Esophagus (tissue), 2 donors: ENCODE data around the gene CNNM1. TPM values are rescaled to one million over a fixed set of nuclear protein-coding genes. Genes with fewer than 3 reads are reported as not detected.

Experiments used
- H3K27ac ChIP-seq, 2 donors: one replicate each; pipeline ENCODE4 v1.5.1; 2013; ENCODE audit warnings: low read depth in 2 of 2, mild to moderate bottlenecking in 2 of 2, inconsistent platforms in 1 of 2, low read length in 1 of 2, moderate library complexity in 1 of 2
- H3K27me3 ChIP-seq, 2 donors: one replicate each; pipeline ENCODE4 v1.6.1; 2013; ENCODE audit warnings: low read length in 2 of 2, control low read depth in 1 of 2, mild to moderate bottlenecking in 1 of 2; ENCODE audit not compliant: insufficient read depth in 2 of 2, control insufficient read depth in 1 of 2
- H3K36me3 ChIP-seq, 2 donors: one replicate each; pipeline ENCODE4 v1.6.1; 2013; ENCODE audit warnings: low read length in 1 of 2; ENCODE audit not compliant: control insufficient read depth in 2 of 2, insufficient read depth in 2 of 2
- H3K4me1 ChIP-seq, 2 donors: one replicate each; pipeline ENCODE4 v1.6.1; 2013; ENCODE audit warnings: low read length in 1 of 2; ENCODE audit not compliant: control insufficient read depth in 2 of 2, insufficient read depth in 2 of 2
- H3K4me3 ChIP-seq, 2 donors: one replicate each; pipeline ENCODE4 v1.5.1; 2013; ENCODE audit warnings: low read length in 2 of 2, mild to moderate bottlenecking in 2 of 2, low read depth in 1 of 2, moderate library complexity in 1 of 2
- H3K9me3 ChIP-seq, 2 donors: one replicate each; pipeline ENCODE4 v1.6.1; 2013; ENCODE audit warnings: mild to moderate bottlenecking in 2 of 2, low read depth in 1 of 2, low read length in 1 of 2, moderate library complexity in 1 of 2; ENCODE audit not compliant: control insufficient read depth in 2 of 2, insufficient read depth in 1 of 2
- WGBS, 2 donors: extraction: QIAGEN DNeasy Blood & Tissue Kit; methylation state at CpG; one replicate each; pipeline ENCODE4 v1.1.7; 2013; 5-methylcytosine and 5-hydroxymethylcytosine counted together
- polyA plus RNA-seq, 2 donors: library from polyadenylated mRNA; stranded (reverse); fragments of 200-250 nt; gene quantifications; one replicate each; pipeline ENCODE4 v1.2.3, GENCODE V29; 2013
- donor health status: healthy with polysubstance abuse.
- donor health status: Bipolar disorder and iron deficiency.

The CNNM1 gene
- polyA plus RNA-seq, 2 donors: 0.61 to 0.81 TPM

DNA sequence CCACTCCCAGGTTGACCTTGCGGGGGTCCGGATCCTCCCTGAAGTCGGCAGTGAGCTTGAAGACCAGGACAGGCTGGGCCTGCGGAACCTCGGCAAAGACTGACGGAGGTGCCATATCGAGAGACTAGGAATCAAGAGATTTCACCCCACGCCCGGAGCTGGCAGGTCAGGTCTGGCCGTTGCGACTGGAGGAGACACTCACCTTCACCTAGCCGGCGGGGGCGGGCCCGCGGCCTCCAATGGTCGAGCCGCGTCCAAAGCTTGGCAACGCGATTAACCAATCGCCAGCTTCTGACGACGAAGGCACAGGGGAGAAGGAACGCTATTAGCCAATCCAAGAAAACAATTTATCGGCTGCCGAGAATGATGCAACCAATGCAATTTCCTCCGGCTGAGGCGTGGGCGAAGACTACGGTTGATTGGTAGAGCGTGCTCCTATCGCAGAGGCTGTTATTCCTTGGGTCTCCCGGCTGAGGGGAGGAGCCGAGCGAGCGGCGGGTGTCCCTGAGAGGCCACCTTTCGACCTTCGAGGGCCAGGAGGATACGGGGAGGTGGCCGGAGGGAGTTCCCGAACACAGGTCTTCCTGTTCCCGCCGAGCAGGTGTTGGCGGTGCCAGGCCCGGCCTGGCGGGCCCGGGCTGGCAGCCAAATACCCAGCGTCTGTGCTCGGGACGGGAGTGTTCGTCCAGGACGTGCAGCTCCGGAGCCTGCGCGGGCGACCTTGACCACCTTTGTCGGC lies 101.5 kb downstream of the CNNM1 start, which contains the start of gene GOT1:
TSS of gene GOT1 (minus strand) at position 174 of the 739 bp plus-strand sequence. CDS start at position 115, 59 bp downstream.
- Histone ChIP-seq H3K4me1 (peaks cover 0 to 3% of the 10 kb centered on the region in 2 donors), H3K4me3 (peak within 1 kb of the TSS; percentile 77 to 83), H3K9me3 (no peaks in the 10 kb centered on the region), H3K27ac (peak within 1 kb of the TSS; percentile 95 to 98), H3K36me3 (peaks cover 0 to 2% of the 10 kb centered on the region in 2 donors), H3K27me3 (no peaks in the 10 kb centered on the region)
- 1% methylated on average over 59 of the region's 59 CpGs for WGBS, 2 donors

DNA sequence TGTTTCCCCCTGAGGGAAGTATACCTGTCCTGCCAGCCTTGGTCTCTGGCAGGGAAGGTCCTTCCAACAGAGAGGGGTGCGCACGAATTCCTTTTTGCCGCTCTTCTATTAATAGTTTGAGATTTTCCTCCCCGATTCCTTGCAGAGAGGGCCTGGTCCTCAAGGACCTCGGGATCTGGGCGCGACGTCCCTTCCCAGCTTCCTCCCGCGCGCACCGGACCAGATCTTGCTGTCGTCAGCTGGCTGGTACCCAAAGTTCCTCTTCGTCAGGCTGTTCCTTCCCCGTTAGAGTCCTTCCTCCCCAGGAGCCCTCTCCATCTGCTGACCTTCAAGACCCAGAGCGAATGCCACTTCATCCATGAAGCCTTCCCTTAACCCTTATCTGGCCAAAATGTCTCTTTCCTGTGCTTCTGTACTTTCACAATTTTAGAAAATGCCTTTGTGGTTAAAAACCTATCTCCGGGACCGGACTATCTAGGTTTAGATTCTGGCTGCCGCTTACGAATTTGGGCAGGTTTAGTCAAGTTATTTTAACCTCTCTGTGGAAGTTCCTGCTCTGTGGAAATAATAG lies 102.1 kb downstream of the CNNM1 start:
- Histone ChIP-seq H3K4me3 (peak overlapping the region; percentile 62 to 83), H3K4me1 (peaks cover 0 to 3% of the 10 kb centered on the region in 2 donors), H3K27ac (peak overlapping the region; percentile 95 to 98), H3K36me3 (no peaks in the 10 kb centered on the region), H3K9me3 (no peaks in the 10 kb centered on the region), H3K27me3 (no peaks in the 10 kb centered on the region)
- WGBS, 2 donors: 0 to 1% methylated on average over 20 of the region's 20 CpGs

DNA sequence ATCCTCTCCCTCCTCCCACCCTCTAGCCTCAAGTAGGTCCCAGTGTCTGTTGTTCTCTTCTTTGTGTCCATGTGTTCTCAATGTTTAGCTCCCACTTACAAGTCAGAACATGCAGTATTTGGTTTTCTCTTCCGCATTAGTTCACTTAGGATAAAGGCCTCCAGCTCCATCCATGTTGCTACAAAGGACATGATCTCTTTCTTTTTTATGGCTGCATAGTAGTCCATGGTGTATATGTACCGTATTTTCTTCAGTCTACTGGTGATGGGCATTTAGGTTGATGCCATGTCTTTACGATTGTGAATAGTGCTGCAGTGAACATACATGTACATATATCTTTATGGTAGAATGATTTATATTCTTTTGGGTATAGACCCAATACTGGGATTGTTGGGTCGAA lies 102.9 kb downstream of the CNNM1 start:
- peaks cover 0 to 3% of the 10 kb centered on the region in 2 donors for H3K4me1 ChIP-seq
- H3K4me3 ChIP-seq: peak overlapping the region in 1 of 2 donors; percentile 83
- no peaks in the 10 kb centered on the region for H3K36me3 ChIP-seq
- 86 to 89% methylated on average over 4 of the region's 4 CpGs for WGBS, 2 donors
- no peaks in the 10 kb centered on the region for H3K9me3 ChIP-seq
- no peaks in the 10 kb centered on the region for H3K27me3 ChIP-seq
- no peak overlapping the region for H3K27ac ChIP-seq

DNA sequence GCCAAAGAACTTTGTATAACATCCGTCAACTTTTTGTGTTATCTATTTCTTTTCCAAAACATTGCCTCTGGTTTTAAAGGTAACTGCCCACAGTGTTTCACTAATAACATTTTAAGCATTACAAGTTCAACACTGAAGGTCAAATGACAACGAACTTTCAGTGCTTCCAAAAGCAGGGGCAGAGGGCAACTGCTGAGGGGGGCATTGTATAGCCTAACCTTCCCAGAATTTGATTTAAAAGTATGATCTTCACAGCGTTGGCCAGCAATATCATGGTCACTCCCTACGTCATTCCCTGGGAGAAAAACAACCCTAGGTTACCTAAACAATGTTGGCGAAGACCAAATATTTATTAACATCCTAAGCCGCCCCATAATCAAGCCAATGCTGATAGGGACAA lies 103.7 kb downstream of the CNNM1 start:
- 75 to 80% methylated on average over 6 of the region's 6 CpGs for WGBS, 2 donors
- H3K4me3 ChIP-seq: no peak overlapping the region
- H3K9me3 ChIP-seq: no peaks in the 10 kb centered on the region
- H3K4me1 ChIP-seq: no peaks in the 10 kb centered on the region
- H3K27me3 ChIP-seq: no peaks in the 10 kb centered on the region
- H3K36me3 ChIP-seq: no peaks in the 10 kb centered on the region
- no peak overlapping the region for H3K27ac ChIP-seq

DNA sequence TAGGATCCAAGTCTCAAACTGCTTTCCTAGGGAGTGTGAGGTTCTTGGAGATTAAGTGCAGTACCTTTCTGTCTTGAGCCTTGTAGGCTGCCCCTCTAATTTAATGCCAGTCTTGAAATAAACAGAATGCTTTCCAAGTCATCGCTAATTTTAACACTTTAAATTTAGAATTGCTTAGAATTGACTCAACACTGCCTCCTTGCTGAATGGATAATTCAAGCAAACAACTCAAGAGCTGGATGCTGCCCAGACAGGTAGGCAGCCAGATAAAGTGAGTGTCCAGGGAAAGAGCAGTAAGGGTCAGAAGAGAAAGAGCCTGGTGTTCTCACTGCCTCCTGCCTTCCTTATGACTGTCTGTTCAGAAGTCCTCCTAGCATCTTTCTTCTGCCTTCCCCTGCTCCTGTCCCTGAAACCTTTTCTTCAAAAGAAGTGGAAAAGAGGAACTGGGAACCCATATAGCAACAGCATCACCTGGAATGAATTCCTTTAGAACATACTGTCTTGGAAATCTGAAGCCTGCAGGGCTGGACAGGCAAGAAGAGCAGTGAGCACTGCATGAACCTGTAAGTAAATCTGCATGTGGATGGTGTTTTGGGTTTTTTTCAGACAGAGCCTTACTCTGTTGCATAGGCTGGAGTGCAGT lies 104.3 kb downstream of the CNNM1 start:
- Histone ChIP-seq H3K4me3 (no peak overlapping the region), H3K4me1 (no peaks in the 10 kb centered on the region), H3K36me3 (no peaks in the 10 kb centered on the region), H3K27me3 (no peaks in the 10 kb centered on the region), H3K9me3 (no peaks in the 10 kb centered on the region), H3K27ac (no peak overlapping the region)
- WGBS, 2 donors: 14 to 15% methylated on average over 1 of the region's 1 CpG

DNA sequence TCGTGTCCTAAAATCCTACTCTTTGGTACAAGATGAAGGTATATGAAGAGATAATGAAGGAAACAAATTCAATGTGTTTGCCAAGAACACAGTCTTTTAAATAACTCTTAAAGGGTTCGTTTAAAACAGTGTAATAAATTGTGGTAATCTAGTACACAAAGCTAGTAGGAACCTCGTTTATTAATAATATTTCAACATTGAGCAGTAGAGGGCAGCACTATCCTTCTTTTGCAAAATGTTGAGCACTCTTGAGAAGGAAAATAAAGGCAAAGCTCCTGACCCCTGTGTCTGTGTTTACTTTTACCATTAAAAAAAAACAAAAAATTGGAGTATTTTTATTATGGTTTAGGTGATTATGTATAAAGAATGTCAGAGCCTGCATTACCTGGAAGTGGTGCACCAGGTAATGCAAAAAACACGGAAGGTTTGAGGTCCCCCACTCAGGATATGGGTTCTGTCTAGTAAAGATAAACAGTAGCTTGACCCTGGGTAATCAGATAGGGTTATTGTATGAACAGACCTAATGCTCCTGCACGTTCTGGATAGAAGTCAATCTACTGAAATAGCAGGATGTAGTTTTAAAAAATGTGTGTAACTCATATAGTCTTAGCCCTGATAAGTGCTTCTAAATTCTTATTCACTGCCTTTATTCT lies 107.0 kb downstream of the CNNM1 start:
- Histone ChIP-seq H3K9me3 (no peaks in the 10 kb centered on the region), H3K27ac (no peak overlapping the region), H3K4me1 (no peaks in the 10 kb centered on the region), H3K4me3 (no peak overlapping the region), H3K27me3 (no peaks in the 10 kb centered on the region), H3K36me3 (no peaks in the 10 kb centered on the region)
- 35% methylated on average over 5 of the region's 5 CpGs for WGBS, 2 donors

DNA sequence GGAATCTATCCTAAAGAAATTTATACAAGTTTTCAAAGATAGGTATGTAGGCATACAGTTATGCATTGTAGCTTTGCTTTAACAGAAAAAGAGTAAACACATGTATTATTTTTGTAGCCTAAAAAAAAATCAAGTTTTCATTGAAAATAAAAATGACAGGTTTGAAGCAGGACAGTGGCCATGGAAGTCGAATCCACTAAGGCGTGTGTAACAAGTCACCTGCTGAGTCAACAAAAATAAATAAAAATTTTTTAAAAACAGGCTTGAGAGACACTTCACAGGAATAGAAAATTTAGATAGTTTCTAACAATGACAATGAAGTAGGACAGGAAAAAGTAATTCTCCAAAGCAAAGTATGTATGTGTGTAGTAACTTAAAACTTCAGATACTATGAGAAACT lies 109.7 kb downstream of the CNNM1 start:
- WGBS, 2 donors: 91 to 92% methylated on average over 2 of the region's 2 CpGs
- no peaks in the 10 kb centered on the region for H3K4me1 ChIP-seq
- no peaks in the 10 kb centered on the region for H3K9me3 ChIP-seq
- H3K36me3 ChIP-seq: no peaks in the 10 kb centered on the region
- no peak overlapping the region for H3K27ac ChIP-seq
- no peak overlapping the region for H3K4me3 ChIP-seq
- H3K27me3 ChIP-seq: no peaks in the 10 kb centered on the region

DNA sequence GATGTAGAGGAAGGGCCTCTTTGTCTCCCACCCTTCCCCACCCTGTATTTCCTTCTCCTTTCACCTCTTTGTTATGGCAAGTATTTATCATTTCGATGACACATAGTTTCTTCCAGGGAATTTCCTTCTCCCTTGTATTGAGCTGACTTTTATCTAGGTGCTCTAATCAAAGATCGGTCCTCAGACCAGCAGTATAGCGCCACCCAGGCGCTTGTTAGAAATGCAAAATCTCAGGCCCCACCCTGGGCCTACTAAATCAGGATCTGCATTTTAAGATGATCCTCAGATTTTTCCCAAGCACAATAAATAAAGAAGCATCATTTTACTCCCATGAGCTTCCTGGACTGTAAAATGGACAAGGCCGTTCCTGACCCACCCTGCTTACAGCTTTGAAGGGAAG lies 113.2 kb downstream of the CNNM1 start:
- Histone ChIP-seq H3K9me3 (no peaks in the 10 kb centered on the region), H3K27me3 (no peaks in the 10 kb centered on the region), H3K36me3 (no peaks in the 10 kb centered on the region), H3K27ac (no peak overlapping the region), H3K4me3 (no peak overlapping the region), H3K4me1 (peaks cover 0 to 2% of the 10 kb centered on the region in 2 donors)
- 83 to 85% methylated on average over 5 of the region's 5 CpGs for WGBS, 2 donors

DNA sequence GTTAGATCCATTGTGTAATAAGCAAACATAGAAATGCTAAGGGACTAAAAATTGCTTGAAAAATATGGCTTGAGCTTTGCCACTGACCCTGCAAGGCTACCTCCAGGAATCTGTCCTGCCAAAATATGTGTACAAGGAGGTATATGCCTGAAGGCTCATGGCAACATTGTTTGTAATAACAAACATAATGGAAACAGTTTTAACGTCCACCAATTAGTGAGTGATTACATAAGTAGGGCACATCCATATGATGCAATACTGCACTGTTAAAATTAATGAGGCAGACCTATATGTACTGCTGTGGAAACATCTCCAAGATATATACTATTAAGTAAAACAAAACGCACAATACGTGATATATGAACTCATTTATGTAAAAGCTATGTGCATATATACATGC lies 114.3 kb downstream of the CNNM1 start:
- Histone ChIP-seq H3K9me3 (no peaks in the 10 kb centered on the region), H3K27ac (no peak overlapping the region), H3K4me1 (peaks cover 0 to 2% of the 10 kb centered on the region in 2 donors), H3K36me3 (no peaks in the 10 kb centered on the region), H3K27me3 (no peaks in the 10 kb centered on the region), H3K4me3 (no peak overlapping the region)
- 61 to 70% methylated on average over 3 of the region's 3 CpGs for WGBS, 2 donors
